ENCODE data around the gene RPL7A. TPM values are rescaled to one million over a fixed set of nuclear protein-coding genes. Genes with fewer than 3 reads are reported as not detected.

The RPL7A gene
- total RNA-seq, 1 donor, result 1,651 TPM

- no peak for TF ChIP-seq CTCF (IDR thresholded peaks at IDR 0.05; ENCODE audit: insufficient read depth, low read depth, low read length)
- no peak for DNase-seq (ENCODE audit: low read depth)
- no peak overlapping the region for H3K4me3 ChIP-seq (ENCODE audit: low read depth, low read length)
These were observed 49.4 kb downstream of the RPL7A start for GRCh38 chr9:133397370-133397769.

GRCh38 chr9:133397895-133398294, 49.9 kb downstream of the RPL7A start:
- H3K4me3 ChIP-seq (ENCODE audit: low read depth, low read length), result no peak overlapping the region
- TF ChIP-seq CTCF (IDR thresholded peaks at IDR 0.05; ENCODE audit: insufficient read depth, low read depth, low read length), result no peak
- no peak for DNase-seq (ENCODE audit: low read depth)

GRCh38 chr9:133400292-133400691, 52.3 kb downstream of the RPL7A start:
- no peak for TF ChIP-seq CTCF (IDR thresholded peaks at IDR 0.05; ENCODE audit: insufficient read depth, low read depth, low read length)
- H3K4me3 ChIP-seq (ENCODE audit: low read depth, low read length), result no peak overlapping the region
- DNase-seq (ENCODE audit: low read depth), result no peak

Small RNA genes lying within 50 kb of the gene (small RNA-seq; reads per million reads assigned to genes)
- not detected for gene RF00019
- gene SNORD24, result not detected
- not detected for gene SNORD36A
- not detected for gene SNORD36B
- gene SNORD36C, result not detected

Other genes with a start within 250 kb of the RPL7A start
- gene RALGDS, start 227.0 kb upstream of the RPL7A start, total RNA-seq, result 13.8 and 17.4 TPM in 2 replicates
- 4.7 and 5.8 TPM in 2 replicates for gene GBGT1, start 184.3 kb upstream of the RPL7A start, total RNA-seq
- not detected in 2 replicates for gene OBP2B, start 139.0 kb upstream of the RPL7A start, total RNA-seq
- not detected in 2 replicates for gene ABO, start 73.0 kb upstream of the RPL7A start, total RNA-seq
- 7.4 and 8.2 TPM in 2 replicates for gene SURF6, start 12.0 kb upstream of the RPL7A start, total RNA-seq
- gene MED22, start 87 bp upstream of the RPL7A start, total RNA-seq, result 11.9 and 12.1 TPM in 2 replicates
- gene SURF1, start 8.3 kb downstream of the RPL7A start, total RNA-seq, result 13.4 and 14.2 TPM in 2 replicates
- 12.1 and 16.1 TPM in 2 replicates for gene SURF2, start 8.3 kb downstream of the RPL7A start, total RNA-seq
- 403 and 513 TPM in 2 replicates for gene SURF4, start 27.8 kb downstream of the RPL7A start, total RNA-seq
- 0.32 and 2.6 TPM in 2 replicates for gene STKLD1, start 28.1 kb downstream of the RPL7A start, total RNA-seq
- gene REXO4, start 69.8 kb downstream of the RPL7A start, total RNA-seq, result 10.0 and 12.5 TPM in 2 replicates
- 1.3 TPM in 2 replicates for gene ADAMTS13, start 74.1 kb downstream of the RPL7A start, total RNA-seq
- gene CACFD1, start 111.8 kb downstream of the RPL7A start, total RNA-seq, result 3.9 and 7.7 TPM in 2 replicates
- 35.4 and 41.9 TPM in 2 replicates for gene SLC2A6, start 130.9 kb downstream of the RPL7A start, total RNA-seq
- not detected in 2 replicates for gene MYMK, start 176.7 kb downstream of the RPL7A start, total RNA-seq
- under 0.01 and 0.32 TPM in 2 replicates for gene ADAMTSL2, start 186.5 kb downstream of the RPL7A start, total RNA-seq